ENCODE data around the gene CSH1. TPM values are rescaled to one million over a fixed set of nuclear protein-coding genes. Genes with fewer than 3 reads are reported as not detected.

Gene CSH1
- not detected in 5 replicates for total RNA-seq (2022; extraction: Qiagen RNA extraction; ENCODE audit: low read depth)

GRCh38 chr17:63896524-63897354 is at the start of gene CSH1:
TSS of gene CSH1 (minus strand) at chr17:63896574. CDS start at chr17:63896511, 63 bp downstream.

GRCh38 chr17:63931981-63932561 is 35.7 kb upstream of the CSH1 start, which contains the start of gene CD79B:
TSS of gene CD79B (minus strand) at chr17:63932331. CDS start at chr17:63932261, 70 bp downstream.

GRCh38 chr17:63918789-63919305 is 22.5 kb upstream of the CSH1 start, which contains the start of gene GH1:
TSS of gene GH1 (minus strand) at chr17:63918839. CDS start at chr17:63918776, 63 bp downstream.

GRCh38 chr17:63911041-63911635 is 14.8 kb upstream of the CSH1 start, which contains the start of gene CSHL1:
TSS of gene CSHL1 (minus strand) at chr17:63911258. CDS start at chr17:63911196, 62 bp downstream.

GRCh38 chr17:63881935-63882601 is 14.3 kb downstream of the CSH1 start, which contains the start of gene GH2:
TSS of gene GH2 (minus strand) at chr17:63881944. CDS start at chr17:63881801, 143 bp downstream.

GRCh38 chr17:63873577-63873976 is 22.8 kb downstream of the CSH1 start, which contains the start of gene CSH2:
TSS of gene CSH2 (minus strand) at chr17:63873677. CDS start at chr17:63873614, 63 bp downstream.

Other genes starting within 250 kb of the CSH1 start
- 9.6 to 12.7 TPM (median 11.0 TPM) in 5 replicates for gene LIMD2, start 196.4 kb downstream of the CSH1 start, total RNA-seq (2022; extraction: Qiagen RNA extraction; ENCODE audit: low read depth)
- 24.9 to 30.7 TPM (median 27.0 TPM) in 5 replicates for gene STRADA, start 154.8 kb downstream of the CSH1 start, total RNA-seq (2022; extraction: Qiagen RNA extraction; ENCODE audit: low read depth)
- 99.5 to 128 TPM (median 109 TPM) in 5 replicates for gene CCDC47, start 123.0 kb downstream of the CSH1 start, total RNA-seq (2022; extraction: Qiagen RNA extraction; ENCODE audit: low read depth)
- gene DDX42, start 122.4 kb downstream of the CSH1 start, total RNA-seq (2022; extraction: Qiagen RNA extraction; ENCODE audit: low read depth) = 94.9 to 104 TPM (median 99.5 TPM) in 5 replicates
- 212 to 238 TPM (median 224 TPM) in 5 replicates for gene PSMC5, start 69.1 kb downstream of the CSH1 start, total RNA-seq (2022; extraction: Qiagen RNA extraction; ENCODE audit: low read depth)
- gene FTSJ3, start 68.9 kb downstream of the CSH1 start, total RNA-seq (2022; extraction: Qiagen RNA extraction; ENCODE audit: low read depth) = 58.9 to 69.1 TPM (median 61.6 TPM) in 5 replicates
- gene SMARCD2, start 53.9 kb downstream of the CSH1 start, total RNA-seq (2022; extraction: Qiagen RNA extraction; ENCODE audit: low read depth) = 50.3 to 66.7 TPM (median 60.9 TPM) in 5 replicates
- gene CSH2, start 22.9 kb downstream of the CSH1 start, total RNA-seq (2022; extraction: Qiagen RNA extraction; ENCODE audit: low read depth) = not detected in 5 replicates
- not detected in 5 replicates for gene GH2, start 14.6 kb downstream of the CSH1 start, total RNA-seq (2022; extraction: Qiagen RNA extraction; ENCODE audit: low read depth)
- not detected in 5 replicates for gene CSHL1, start 14.7 kb upstream of the CSH1 start, total RNA-seq (2022; extraction: Qiagen RNA extraction; ENCODE audit: low read depth)
- not detected in 5 replicates for gene GH1, start 22.3 kb upstream of the CSH1 start, total RNA-seq (2022; extraction: Qiagen RNA extraction; ENCODE audit: low read depth)
- 0.08 to 0.18 TPM (median 0.13 TPM) in 3 of 5 replicates, not detected in the others for gene CD79B, start 35.8 kb upstream of the CSH1 start, total RNA-seq (2022; extraction: Qiagen RNA extraction; ENCODE audit: low read depth)
- gene SCN4A, start 76.3 kb upstream of the CSH1 start, total RNA-seq (2022; extraction: Qiagen RNA extraction; ENCODE audit: low read depth) = 0.04 to 0.15 TPM (median 0.07 TPM) in 4 of 5 replicates, not detected in the other
- 0.52 to 0.95 TPM (median 0.70 TPM) in 5 replicates for gene PRR29, start 101.8 kb upstream of the CSH1 start, total RNA-seq (2022; extraction: Qiagen RNA extraction; ENCODE audit: low read depth)
- 0.15 to 0.23 TPM in 2 of 5 replicates, not detected in the others for gene ICAM2, start 124.1 kb upstream of the CSH1 start, total RNA-seq (2022; extraction: Qiagen RNA extraction; ENCODE audit: low read depth)
- 3.6 to 4.8 TPM (median 4.0 TPM) in 5 replicates for gene ERN1, start 233.6 kb upstream of the CSH1 start, total RNA-seq (2022; extraction: Qiagen RNA extraction; ENCODE audit: low read depth)

Measured in A549 treated with DMSO at 1 μM for 4 hours (cell line).